Thyroid gland (tissue), 4 donors: ENCODE results near the gene FAM20B.

Experiments used
- CTCF ChIP-seq, 6 experiments: fragments of 200-600 bp in 3 of 6; fragments of 450-650 bp in 3 of 6; sonication (generic) in 3 of 6; IDR thresholded peaks; one replicate each; pipeline ENCODE4 v1.5.1; 2016 to 2019; ENCODE audit warnings: antibody characterized with exemption in 6 of 6, mild to moderate bottlenecking in 2 of 6, inconsistent platforms in 1 of 6, moderate library complexity in 1 of 6
- POLR2A ChIP-seq, 2 donors: fragments of 450-650 bp; IDR thresholded peaks; one replicate each; pipeline ENCODE4 v1.6.1; 2017; ENCODE audit warnings: antibody characterized with exemption in 2 of 2, mild to moderate bottlenecking in 2 of 2, moderate library complexity in 1 of 2

GRCh38 chr1:179038528-179039281 is 13.0 kb downstream of the FAM20B start:
- TF ChIP-seq CTCF (IDR thresholded peaks at IDR 0.05) (no peak), POLR2A (IDR thresholded peaks at IDR 0.05) (no peak)
